Liver (tissue), 9 donors: ENCODE results near the gene PSRC1. TPM values are rescaled to one million over a fixed set of nuclear protein-coding genes. Genes with fewer than 3 reads are reported as not detected.

Experiments used
- DNase-seq: peaks from one replicate; pipeline ENCODE4 v3.0.0-alpha.2; 2017; ENCODE audit warnings: low spot score
- H3K27ac ChIP-seq, 2 donors: one replicate each; pipeline ENCODE4 v1.7.0; 2013; ENCODE audit warnings: inconsistent platforms in 2 of 2, low read length in 2 of 2, control low read depth in 1 of 2, low read depth in 1 of 2, mild to moderate bottlenecking in 1 of 2
- H3K27me3 ChIP-seq, 4 donors: one replicate each; pipeline versions ENCODE4 v1.6.1 to v1.7.0; 2013; ENCODE audit warnings: low read length in 3 of 4, inconsistent platforms in 1 of 4, mild to moderate bottlenecking in 1 of 4, moderate library complexity in 1 of 4; ENCODE audit not compliant: control insufficient read depth in 4 of 4, insufficient read depth in 4 of 4
- H3K36me3 ChIP-seq, 4 donors: one replicate each; pipeline versions ENCODE4 v1.6.1 to v1.7.0; 2013; ENCODE audit warnings: low read length in 3 of 4, mild to moderate bottlenecking in 3 of 4, low read depth in 1 of 4, moderate library complexity in 1 of 4; ENCODE audit not compliant: control insufficient read depth in 4 of 4, insufficient read depth in 3 of 4
- H3K4me1 ChIP-seq, 4 donors: one replicate each; pipeline versions ENCODE4 v1.6.1 to v1.7.0; 2013; ENCODE audit warnings: low read length in 3 of 4, mild to moderate bottlenecking in 3 of 4, moderate library complexity in 1 of 4; ENCODE audit not compliant: control insufficient read depth in 4 of 4, insufficient read depth in 4 of 4
- H3K4me3 ChIP-seq, 3 donors: one replicate each; pipeline versions ENCODE4 v1.6.1 to v1.7.0; 2013; ENCODE audit warnings: low read length in 3 of 3, control low read depth in 1 of 3, low read depth in 1 of 3, mild to moderate bottlenecking in 1 of 3
- H3K9ac ChIP-seq, 2 donors: one replicate each; pipeline ENCODE4 v1.7.0; 2013; ENCODE audit warnings: low read length in 2 of 2, mild to moderate bottlenecking in 2 of 2, moderate library complexity in 2 of 2, control low read depth in 1 of 2, low read depth in 1 of 2
- H3K9me3 ChIP-seq, 4 donors: one replicate each; pipeline versions ENCODE4 v1.6.1 to v1.7.0; 2013; ENCODE audit warnings: low read length in 3 of 4; ENCODE audit not compliant: control insufficient read depth in 4 of 4
- CTCF ChIP-seq: fragments of 150-350 bp; IDR thresholded peaks from 2 replicates; pipeline ENCODE4 v1.5.1; 2017; ENCODE audit warnings: improper control_type of control experiment, low read depth, low read length; ENCODE audit not compliant: missing input control
- EGR1 ChIP-seq, 2 donors: IDR thresholded peaks; 2 replicates each; pipeline ENCODE4 v1.6.1; 2016 to 2018; ENCODE audit warnings: antibody characterized with exemption in 2 of 2, low read depth in 2 of 2
- FOXA1 ChIP-seq: IDR thresholded peaks from 2 replicates; pipeline ENCODE4 v1.6.1; 2016; ENCODE audit warnings: antibody characterized with exemption
- FOXA2 ChIP-seq: IDR thresholded peaks from 2 replicates; pipeline ENCODE4 v1.6.1; 2016; ENCODE audit warnings: antibody characterized with exemption
- GABPA ChIP-seq, 2 donors: IDR thresholded peaks in 1 of 2; conservative IDR thresholded peaks in 1 of 2; 2 replicates each; pipeline ENCODE4 v1.6.1; 2016; ENCODE audit warnings: antibody characterized with exemption in 2 of 2, mild to moderate bottlenecking in 1 of 2, moderate library complexity in 1 of 2
- HNF4A ChIP-seq, 2 donors: conservative IDR thresholded peaks; 2 replicates each; pipeline ENCODE4 v1.6.1; 2016; ENCODE audit warnings: antibody characterized with exemption in 2 of 2, mild to moderate bottlenecking in 2 of 2
- HNF4G ChIP-seq: IDR thresholded peaks from 2 replicates; pipeline ENCODE4 v1.6.1; 2016; ENCODE audit warnings: antibody characterized with exemption
- JUND ChIP-seq, 2 donors: IDR thresholded peaks; 2 replicates each; pipeline ENCODE4 v1.6.1; 2016; ENCODE audit warnings: antibody characterized with exemption in 2 of 2
- MAX ChIP-seq: IDR thresholded peaks from 2 replicates; pipeline ENCODE4 v1.6.1; 2016; ENCODE audit warnings: antibody characterized with exemption
- NR2F2 ChIP-seq: IDR thresholded peaks from 2 replicates; pipeline ENCODE4 v1.6.1; 2016; ENCODE audit warnings: antibody characterized with exemption
- RAD21 ChIP-seq, 2 donors: IDR thresholded peaks; 2 replicates each; pipeline ENCODE4 v1.6.1; 2016; ENCODE audit warnings: antibody characterized with exemption in 2 of 2, mild to moderate bottlenecking in 2 of 2
- REST ChIP-seq: IDR thresholded peaks from 2 replicates; pipeline ENCODE4 v1.6.1; 2016; ENCODE audit warnings: antibody characterized with exemption, mild to moderate bottlenecking
- RXRA ChIP-seq, 2 donors: IDR thresholded peaks; 2 replicates each; pipeline ENCODE4 v1.6.1; 2017 to 2018; ENCODE audit warnings: antibody characterized with exemption in 2 of 2, mild to moderate bottlenecking in 1 of 2
- SP1 ChIP-seq: IDR thresholded peaks from 2 replicates; pipeline ENCODE4 v1.6.1; 2018; ENCODE audit warnings: antibody characterized with exemption, mild to moderate bottlenecking
- TAF1 ChIP-seq: conservative IDR thresholded peaks from 2 replicates; pipeline ENCODE4 v1.6.1; 2016; ENCODE audit warnings: antibody characterized with exemption, mild to moderate bottlenecking
- YY1 ChIP-seq: IDR thresholded peaks from 2 replicates; pipeline ENCODE4 v1.6.1; 2016; ENCODE audit warnings: antibody characterized with exemption, mild to moderate bottlenecking
- WGBS: extraction: QIAGEN DNeasy Blood & Tissue Kit; methylation state at CpG from one replicate; pipeline ENCODE4 v1.1.7; 2013; 5-methylcytosine and 5-hydroxymethylcytosine counted together
- polyA plus RNA-seq, 2 donors: library from polyadenylated mRNA; stranded (reverse) in 1 of 2; unstranded in 1 of 2; fragments of 200-250 nt in 1 of 2; fragments of >200 nt in 1 of 2; fragmentation: Nextera tagmentation in 1 of 2; extraction: Ambion mirVana in 1 of 2; gene quantifications; one replicate each; pipeline versions ENCODE4 v1.2.1 to v1.2.3, GENCODE V29; 2013 to 2015
- total RNA-seq, 2 donors: library from RNA; depleted of rRNA; stranded (reverse); fragments of >200 nt; gene quantifications; one replicate each; pipeline ENCODE4 v1.2.3, GENCODE V29; 2014
- TF ChIP-seq, protein P1 (sequence below): IDR thresholded peaks from 2 replicates; pipeline ENCODE4 v1.6.1; 2016; ENCODE audit warnings: antibody characterized with exemption
- TF ChIP-seq, protein P2 (sequence below): IDR thresholded peaks from 2 replicates; pipeline ENCODE4 v1.6.1; 2016; ENCODE audit warnings: antibody characterized with exemption
- donor health status: healthy.
- donor health status: healthy.
- donor health status: healthy.
- donor health status: healthy.
- donor health status: healthy.

The PSRC1 gene
- total and polyA plus RNA-seq, 4 donors: 0.25 to 2.6 (median 1.1) TPM

DNA sequence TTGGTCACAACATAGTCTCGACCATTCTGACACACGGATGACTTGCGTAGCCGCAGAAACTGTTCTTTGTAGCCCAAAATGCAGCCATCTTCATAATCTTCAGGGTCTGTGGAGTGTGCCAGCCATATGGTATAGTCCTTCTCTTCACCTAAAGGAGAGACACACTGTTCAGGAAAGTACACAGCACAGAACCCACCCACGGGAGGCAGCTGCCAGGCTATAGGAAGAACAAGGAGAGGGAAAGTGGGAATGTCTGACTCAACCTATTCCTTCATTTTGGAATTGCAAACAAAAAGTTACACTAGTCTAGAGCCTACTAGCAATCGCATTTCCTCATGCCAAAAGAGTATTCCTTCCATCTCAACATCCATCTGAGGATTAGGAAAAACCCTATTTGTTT lies 40.0 kb upstream of the PSRC1 start:
- Histone ChIP-seq H3K9me3 (no peaks in the 10 kb centered on the region), H3K36me3 (no peaks in the 10 kb centered on the region), H3K9ac (no peak overlapping the region), H3K27ac (no peak overlapping the region), H3K4me3 (no peak overlapping the region), H3K27me3 (no peaks in the 10 kb centered on the region), H3K4me1 (no peaks in the 10 kb centered on the region)
- no peak for DNase-seq
- TF ChIP-seq JUND (IDR thresholded peaks at IDR 0.05) (no peak), MAX (no peak), RAD21 (IDR thresholded peaks at IDR 0.05) (no peak), YY1 (no peak), FOXA1 (no peak), EGR1 (IDR thresholded peaks at IDR 0.05; ENCODE audit: low read depth in 2 of 2) (no peak)
- 93% methylated on average over 6 of the region's 6 CpGs for WGBS

GRCh38 chr1:109319114-109319513 lies 36.2 kb upstream of the PSRC1 start:
- Histone ChIP-seq H3K9ac (no peak overlapping the region), H3K27ac (no peak overlapping the region), H3K27me3 (no peaks in the 10 kb centered on the region), H3K9me3 (no peaks in the 10 kb centered on the region), H3K4me3 (no peak overlapping the region), H3K4me1 (no peaks in the 10 kb centered on the region), H3K36me3 (no peaks in the 10 kb centered on the region)
- no peak for DNase-seq
- TF ChIP-seq YY1 (no peak), HNF4A (conservative IDR thresholded peaks at IDR 0.05) (no peak), FOXA1 (no peak), MAX (no peak), GABPA (IDR thresholded peaks at IDR 0.05 in 1 of 2, conservative IDR thresholded peaks at IDR 0.05 in 1 of 2) (no peak), EGR1 (IDR thresholded peaks at IDR 0.05; ENCODE audit: low read depth in 2 of 2) (no peak)
- WGBS: 89% methylated on average over 3 of the region's 3 CpGs

GRCh38 chr1:109316506-109316905 lies 33.6 kb upstream of the PSRC1 start:
- Histone ChIP-seq H3K4me3 (no peak overlapping the region), H3K9me3 (no peaks in the 10 kb centered on the region), H3K4me1 (peaks cover 0 to 8% (median 4%) of the 10 kb centered on the region in 4 donors), H3K36me3 (no peaks in the 10 kb centered on the region), H3K27me3 (no peaks in the 10 kb centered on the region), H3K27ac (no peak overlapping the region), H3K9ac (no peak overlapping the region)
- WGBS: 92% methylated on average over 1 of the region's 1 CpG
- DNase-seq: no peak
- TF ChIP-seq, protein P1, sequence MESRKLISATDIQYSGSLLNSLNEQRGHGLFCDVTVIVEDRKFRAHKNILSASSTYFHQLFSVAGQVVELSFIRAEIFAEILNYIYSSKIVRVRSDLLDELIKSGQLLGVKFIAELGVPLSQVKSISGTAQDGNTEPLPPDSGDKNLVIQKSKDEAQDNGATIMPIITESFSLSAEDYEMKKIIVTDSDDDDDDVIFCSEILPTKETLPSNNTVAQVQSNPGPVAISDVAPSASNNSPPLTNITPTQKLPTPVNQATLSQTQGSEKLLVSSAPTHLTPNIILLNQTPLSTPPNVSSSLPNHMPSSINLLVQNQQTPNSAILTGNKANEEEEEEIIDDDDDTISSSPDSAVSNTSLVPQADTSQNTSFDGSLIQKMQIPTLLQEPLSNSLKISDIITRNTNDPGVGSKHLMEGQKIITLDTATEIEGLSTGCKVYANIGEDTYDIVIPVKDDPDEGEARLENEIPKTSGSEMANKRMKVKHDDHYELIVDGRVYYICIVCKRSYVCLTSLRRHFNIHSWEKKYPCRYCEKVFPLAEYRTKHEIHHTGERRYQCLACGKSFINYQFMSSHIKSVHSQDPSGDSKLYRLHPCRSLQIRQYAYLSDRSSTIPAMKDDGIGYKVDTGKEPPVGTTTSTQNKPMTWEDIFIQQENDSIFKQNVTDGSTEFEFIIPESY: no peak
- TF ChIP-seq HNF4G: no peak
- no peak for TF ChIP-seq NR2F2
- TF ChIP-seq RAD21 (IDR thresholded peaks at IDR 0.05): no peak
- no peak for TF ChIP-seq CTCF
- TF ChIP-seq REST: no peak
- no peak for TF ChIP-seq HNF4A (conservative IDR thresholded peaks at IDR 0.05)
- TF ChIP-seq JUND (IDR thresholded peaks at IDR 0.05): no peak
- TF ChIP-seq FOXA2: no peak
- TF ChIP-seq GABPA (IDR thresholded peaks at IDR 0.05 in 1 of 2, conservative IDR thresholded peaks at IDR 0.05 in 1 of 2): no peak
- TF ChIP-seq FOXA1: no peak
- TF ChIP-seq SP1: no peak
- TF ChIP-seq, protein P2, sequence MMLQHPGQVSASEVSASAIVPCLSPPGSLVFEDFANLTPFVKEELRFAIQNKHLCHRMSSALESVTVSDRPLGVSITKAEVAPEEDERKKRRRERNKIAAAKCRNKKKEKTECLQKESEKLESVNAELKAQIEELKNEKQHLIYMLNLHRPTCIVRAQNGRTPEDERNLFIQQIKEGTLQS: no peak
- no peak for TF ChIP-seq EGR1 (IDR thresholded peaks at IDR 0.05; ENCODE audit: low read depth in 2 of 2)
- TF ChIP-seq YY1: no peak
- TF ChIP-seq MAX: no peak
- no peak for TF ChIP-seq RXRA (IDR thresholded peaks at IDR 0.05)
- no peak for TF ChIP-seq TAF1
